GM13976 (cell line): ENCODE results near the gene CORO6.

Source experiments
- DNase-seq: peaks from one replicate; pipeline ENCODE4 v3.0.0; 2012; ENCODE audit warnings: low spot score
- CTCF ChIP-seq: IDR thresholded peaks from 2 replicates; pipeline ENCODE4 v1.5.1; 2012; ENCODE audit warnings: borderline replicate concordance, mild to moderate bottlenecking; ENCODE audit not compliant: insufficient read depth; ENCODE audit errors: extremely low read depth, missing control alignments, control extremely low read depth
- in situ Hi-C: fragments of 300-500 bp; cut with MboI; formaldehyde crosslinking; loops from one replicate; pipeline ENCODE4 v1.12.0; 2022; ENCODE audit warnings: low sequenced_read_pairs, mixed read lengths, inconsistent platforms; ENCODE audit not compliant: unreplicated experiment

Gene CORO6

DNA sequence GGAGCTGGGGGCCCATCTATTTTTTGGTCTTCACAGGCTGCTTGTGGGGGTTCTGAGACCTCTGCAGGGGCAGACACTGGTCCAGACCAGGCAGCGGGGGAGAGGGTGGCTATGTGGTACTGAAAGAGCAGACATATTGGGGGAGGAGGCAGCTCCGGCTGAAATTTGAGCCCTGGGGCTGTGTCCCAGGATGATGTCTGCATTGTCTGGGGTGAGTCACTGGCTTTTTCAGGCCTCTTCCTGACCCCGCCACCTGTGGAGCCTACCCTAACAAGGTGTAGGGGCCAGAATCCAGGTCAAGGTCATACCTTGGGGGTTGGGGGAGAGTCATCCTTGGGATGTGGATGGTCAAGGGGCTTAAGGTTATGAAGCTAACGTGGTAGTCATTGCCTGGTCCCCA is 2.4 kb downstream of the CORO6 start:
- no peak for DNase-seq
- TF ChIP-seq CTCF, result no peak
- in situ Hi-C loops, result no loop called here

DNA sequence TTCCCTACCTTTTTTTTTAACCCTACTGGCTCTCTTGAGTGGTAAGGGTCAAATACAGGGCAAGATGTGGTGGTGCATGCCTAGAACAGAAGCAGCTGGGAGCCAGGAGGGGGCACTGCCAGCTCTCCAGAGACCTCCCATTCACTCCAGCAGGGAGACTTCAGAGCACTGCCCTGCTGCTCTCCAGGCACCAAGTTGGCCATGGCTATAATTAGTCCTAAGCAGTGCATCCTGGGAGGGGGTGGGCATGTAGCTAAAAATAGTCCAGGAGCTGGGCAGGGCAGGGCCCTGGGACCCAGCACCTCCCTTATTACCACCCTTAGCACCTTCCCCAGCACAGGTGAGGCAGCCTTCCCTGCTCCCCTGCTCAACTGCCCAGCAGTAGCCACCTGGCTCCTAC is 3.5 kb downstream of the CORO6 start:
- peak; percentile 28 for TF ChIP-seq CTCF
- in situ Hi-C loops, result no loop called here
- DNase-seq, result no peak

GRCh38 chr17:29618272-29619065 is 4.2 kb downstream of the CORO6 start:
- no peak for DNase-seq
- TF ChIP-seq CTCF, result no peak
- in situ Hi-C loops, result no loop called here

DNA sequence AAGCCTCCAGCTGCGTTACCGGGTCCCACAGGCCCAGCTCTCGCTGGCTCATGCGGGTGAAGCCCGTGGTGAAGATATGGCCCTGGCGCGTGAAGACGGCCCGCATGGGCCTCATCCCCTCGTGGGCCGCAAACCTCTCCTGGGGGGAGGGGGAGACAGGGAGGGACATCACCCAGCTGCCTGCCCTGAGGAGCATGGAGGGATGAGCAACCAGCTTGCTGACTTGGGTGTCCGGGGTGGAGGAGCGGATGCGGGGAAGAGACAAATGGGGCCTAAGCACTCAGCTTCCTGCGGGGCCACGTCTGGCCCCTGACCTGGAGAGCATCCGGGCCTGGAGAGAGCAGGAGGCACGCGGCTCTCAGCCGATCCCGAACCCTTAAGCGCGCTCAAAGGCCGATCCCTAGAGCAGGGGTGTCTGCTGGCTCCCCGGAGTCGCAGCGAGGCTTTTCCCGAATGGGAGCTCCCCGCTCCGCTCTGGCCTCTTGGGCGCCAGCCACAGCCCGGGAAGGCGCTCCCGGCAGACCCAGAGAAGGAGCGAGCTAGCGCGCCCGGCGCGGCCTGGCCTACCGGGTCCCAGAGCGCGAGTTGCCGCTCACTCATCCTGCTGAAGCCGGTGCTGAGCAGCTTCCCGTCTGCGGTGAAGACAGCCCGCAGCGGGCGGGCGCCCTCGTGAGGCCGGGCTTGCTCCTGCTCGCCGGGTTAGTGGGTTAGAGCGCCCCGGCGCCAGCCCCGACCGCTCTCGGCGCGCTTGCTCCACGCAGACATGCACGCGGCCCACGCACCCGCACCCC is 5.0 kb downstream of the CORO6 start:
- TF ChIP-seq CTCF, result peak; percentile 87
- in situ Hi-C loops, result no loop called here
- DNase-seq, result peak; percentile 88

DNA sequence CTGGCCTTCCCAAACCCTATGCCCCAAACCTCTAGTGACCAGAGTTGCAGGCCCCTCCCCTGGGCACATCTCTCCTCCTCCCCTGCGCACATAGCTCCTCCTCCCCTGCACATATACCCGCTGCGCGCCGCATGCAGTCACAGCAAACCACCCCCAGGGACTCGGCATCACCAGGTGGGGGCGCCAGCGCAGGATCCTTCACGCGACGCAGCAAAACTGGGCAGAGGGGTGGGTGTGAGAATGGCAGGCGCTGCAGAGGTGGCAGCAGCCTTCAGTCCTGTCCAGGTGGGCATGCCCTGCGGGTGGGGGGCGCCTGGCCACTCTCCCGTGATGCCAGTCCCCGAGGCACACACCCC is 5.6 kb downstream of the CORO6 start:
- in situ Hi-C loops, result no loop called here
- TF ChIP-seq CTCF, result peak; percentile 78
- peak; percentile 91 for DNase-seq

DNA sequence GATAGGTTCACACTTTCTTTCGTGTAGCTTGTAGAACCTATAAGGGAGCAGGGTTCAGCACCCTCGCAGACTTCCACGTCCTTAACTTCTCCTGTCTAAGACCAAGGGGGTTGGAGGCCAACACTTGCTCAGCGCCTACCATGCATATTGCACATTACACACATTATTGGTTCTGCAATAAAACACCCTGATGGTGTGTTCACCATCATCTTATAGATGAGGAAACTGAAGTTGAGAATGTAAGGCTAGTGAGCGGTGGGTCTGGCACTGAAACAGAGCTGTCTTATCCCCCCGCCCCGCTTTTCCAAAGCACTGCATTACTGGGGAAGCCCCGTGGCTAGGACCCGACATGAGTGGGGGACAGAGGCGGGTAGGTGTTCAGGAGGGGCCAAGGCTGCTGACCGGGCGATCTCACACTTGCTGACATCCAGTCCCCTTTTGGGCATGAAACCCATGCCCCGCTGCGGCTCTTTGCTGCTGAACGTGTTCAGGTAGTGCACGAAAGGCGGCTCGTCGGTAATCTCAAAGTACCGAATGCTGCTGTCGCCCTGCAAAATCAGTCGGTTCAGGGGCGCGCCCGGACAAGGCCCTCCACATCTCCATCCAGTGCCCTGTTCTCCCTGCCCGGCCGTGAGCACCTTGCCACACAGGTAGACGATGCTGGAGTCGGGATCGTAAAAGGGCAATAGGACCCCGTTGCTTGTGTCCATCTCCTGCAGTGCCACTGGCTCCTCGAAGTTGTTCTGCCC is 6.2 kb downstream of the CORO6 start:
- in situ Hi-C loops, result no loop called here
- no peak for DNase-seq
- no peak for TF ChIP-seq CTCF
